ENCODE results near the gene NEMF. TPM values are rescaled to one million over a fixed set of nuclear protein-coding genes. Genes with fewer than 3 reads are reported as not detected.
A peak's percentile ranks its signal among the peaks of the same experiment; 100 is the strongest.
"Not testable (repeated sequence)": the region's sequence is repeated elsewhere in the genome, so short reads cannot be mapped to it uniquely, and the experiment has no call there.

Gene NEMF
- total RNA-seq, 1 donor = 166 TPM

- Histone ChIP-seq H3K4me3 (ENCODE audit: low read length) (no peak overlapping the region), H3K27me3 (ENCODE audit: insufficient read depth, low read length) (no peaks in the 10 kb centered on the region), H3K9me3 (ENCODE audit: low read depth, low read length) (no peaks in the 10 kb centered on the region), H3K4me1 (ENCODE audit: insufficient read depth, low read length) (peaks cover 31% of the 10 kb centered on the region)
Measured at GRCh38 chr14:49882826-49883694, 30.5 kb upstream of the NEMF start.

GRCh38 chr14:49881350-49882001, 28.9 kb upstream of the NEMF start:
- no peak overlapping the region for H3K4me3 ChIP-seq (ENCODE audit: low read length)
- H3K4me1 ChIP-seq (ENCODE audit: insufficient read depth, low read length) = peaks cover 31% of the 10 kb centered on the region
- no peaks in the 10 kb centered on the region for H3K27me3 ChIP-seq (ENCODE audit: insufficient read depth, low read length)
- no peaks in the 10 kb centered on the region for H3K9me3 ChIP-seq (ENCODE audit: low read depth, low read length)

GRCh38 chr14:49880267-49881064, 27.9 kb upstream of the NEMF start:
- no peaks in the 10 kb centered on the region for H3K9me3 ChIP-seq (ENCODE audit: low read depth, low read length)
- no peak overlapping the region for H3K4me3 ChIP-seq (ENCODE audit: low read length)
- peaks cover 31% of the 10 kb centered on the region for H3K4me1 ChIP-seq (ENCODE audit: insufficient read depth, low read length)
- no peaks in the 10 kb centered on the region for H3K27me3 ChIP-seq (ENCODE audit: insufficient read depth, low read length)

- Histone ChIP-seq H3K9me3 (ENCODE audit: low read depth, low read length) (no peaks in the 10 kb centered on the region), H3K4me3 (ENCODE audit: low read length) (no peak overlapping the region), H3K4me1 (ENCODE audit: insufficient read depth, low read length) (peaks cover 31% of the 10 kb centered on the region)
Measured at GRCh38 chr14:49879646-49880204, 27.1 kb upstream of the NEMF start.

GRCh38 chr14:49876563-49877127, 24.1 kb upstream of the NEMF start:
- Histone ChIP-seq H3K9me3 (ENCODE audit: low read depth, low read length) (no peaks in the 10 kb centered on the region), H3K27me3 (ENCODE audit: insufficient read depth, low read length) (no peaks in the 10 kb centered on the region), H3K4me1 (ENCODE audit: insufficient read depth, low read length) (peaks cover 20% of the 10 kb centered on the region), H3K4me3 (ENCODE audit: low read length) (no peak overlapping the region)

More at GRCh38 chr14:49879646-49880204, 27.1 kb upstream of the NEMF start:
- H3K27me3 ChIP-seq (ENCODE audit: insufficient read depth, low read length) = no peaks in the 10 kb centered on the region

- Histone ChIP-seq H3K4me1 (ENCODE audit: insufficient read depth, low read length) (peaks cover 23% of the 10 kb centered on the region), H3K4me3 (ENCODE audit: low read length) (no peak overlapping the region), H3K9me3 (ENCODE audit: low read depth, low read length) (no peaks in the 10 kb centered on the region), H3K27me3 (ENCODE audit: insufficient read depth, low read length) (no peaks in the 10 kb centered on the region)
Measured at GRCh38 chr14:49875640-49876198, 23.1 kb upstream of the NEMF start.

GRCh38 chr14:49873548-49873947, 21.0 kb upstream of the NEMF start:
- H3K9me3 ChIP-seq (ENCODE audit: low read depth, low read length); H3K4me3 ChIP-seq (ENCODE audit: low read length); H3K27me3 ChIP-seq (ENCODE audit: insufficient read depth, low read length): not testable (repeated sequence)
- peaks cover 28% of the 10 kb centered on the region for H3K4me1 ChIP-seq (ENCODE audit: insufficient read depth, low read length)

GRCh38 chr14:49870908-49871307, 18.3 kb upstream of the NEMF start:
- Histone ChIP-seq H3K9me3 (ENCODE audit: low read depth, low read length) (no peaks in the 10 kb centered on the region), H3K4me3 (ENCODE audit: low read length) (no peak overlapping the region), H3K4me1 (ENCODE audit: insufficient read depth, low read length) (peaks cover 40% of the 10 kb centered on the region), H3K27me3 (ENCODE audit: insufficient read depth, low read length) (no peaks in the 10 kb centered on the region)

- H3K27me3 ChIP-seq (ENCODE audit: insufficient read depth, low read length) = no peaks in the 10 kb centered on the region
- no peaks in the 10 kb centered on the region for H3K9me3 ChIP-seq (ENCODE audit: low read depth, low read length)
- peaks cover 59% of the 10 kb centered on the region for H3K4me1 ChIP-seq (ENCODE audit: insufficient read depth, low read length)
- peak overlapping the region; percentile 31 for H3K4me3 ChIP-seq (ENCODE audit: low read length)
Measured at GRCh38 chr14:49868720-49869114, 16.1 kb upstream of the NEMF start.

GRCh38 chr14:49867831-49868719, 15.5 kb upstream of the NEMF start:
- peaks cover 65% of the 10 kb centered on the region for H3K4me1 ChIP-seq (ENCODE audit: insufficient read depth, low read length)
- H3K27me3 ChIP-seq (ENCODE audit: insufficient read depth, low read length) = no peaks in the 10 kb centered on the region
- peak overlapping the region; percentile 55 for H3K4me3 ChIP-seq (ENCODE audit: low read length)
- H3K9me3 ChIP-seq (ENCODE audit: low read depth, low read length) = no peaks in the 10 kb centered on the region

GRCh38 chr14:49865431-49865859, 12.9 kb upstream of the NEMF start:
- no peaks in the 10 kb centered on the region for H3K9me3 ChIP-seq (ENCODE audit: low read depth, low read length)
- H3K27me3 ChIP-seq (ENCODE audit: insufficient read depth, low read length) = no peaks in the 10 kb centered on the region
- no peak overlapping the region for H3K4me3 ChIP-seq (ENCODE audit: low read length)
- H3K4me1 ChIP-seq (ENCODE audit: insufficient read depth, low read length) = peaks cover 68% of the 10 kb centered on the region

GRCh38 chr14:49863487-49864281, 11.1 kb upstream of the NEMF start:
- Histone ChIP-seq H3K4me1 (ENCODE audit: insufficient read depth, low read length) (peaks cover 53% of the 10 kb centered on the region), H3K4me3 (ENCODE audit: low read length) (peak overlapping the region; percentile 68), H3K9me3 (ENCODE audit: low read depth, low read length) (no peaks in the 10 kb centered on the region), H3K27me3 (ENCODE audit: insufficient read depth, low read length) (no peaks in the 10 kb centered on the region)

GRCh38 chr14:49862089-49862673, 9.6 kb upstream of the NEMF start:
- H3K27me3 ChIP-seq (ENCODE audit: insufficient read depth, low read length) = no peaks in the 10 kb centered on the region
- peak overlapping the region; percentile 63 for H3K4me3 ChIP-seq (ENCODE audit: low read length)
- no peaks in the 10 kb centered on the region for H3K9me3 ChIP-seq (ENCODE audit: low read depth, low read length)
- peaks cover 54% of the 10 kb centered on the region for H3K4me1 ChIP-seq (ENCODE audit: insufficient read depth, low read length)
